Measurements from ENCODE around the gene PIK3IP1.

The PIK3IP1 gene

DNA sequence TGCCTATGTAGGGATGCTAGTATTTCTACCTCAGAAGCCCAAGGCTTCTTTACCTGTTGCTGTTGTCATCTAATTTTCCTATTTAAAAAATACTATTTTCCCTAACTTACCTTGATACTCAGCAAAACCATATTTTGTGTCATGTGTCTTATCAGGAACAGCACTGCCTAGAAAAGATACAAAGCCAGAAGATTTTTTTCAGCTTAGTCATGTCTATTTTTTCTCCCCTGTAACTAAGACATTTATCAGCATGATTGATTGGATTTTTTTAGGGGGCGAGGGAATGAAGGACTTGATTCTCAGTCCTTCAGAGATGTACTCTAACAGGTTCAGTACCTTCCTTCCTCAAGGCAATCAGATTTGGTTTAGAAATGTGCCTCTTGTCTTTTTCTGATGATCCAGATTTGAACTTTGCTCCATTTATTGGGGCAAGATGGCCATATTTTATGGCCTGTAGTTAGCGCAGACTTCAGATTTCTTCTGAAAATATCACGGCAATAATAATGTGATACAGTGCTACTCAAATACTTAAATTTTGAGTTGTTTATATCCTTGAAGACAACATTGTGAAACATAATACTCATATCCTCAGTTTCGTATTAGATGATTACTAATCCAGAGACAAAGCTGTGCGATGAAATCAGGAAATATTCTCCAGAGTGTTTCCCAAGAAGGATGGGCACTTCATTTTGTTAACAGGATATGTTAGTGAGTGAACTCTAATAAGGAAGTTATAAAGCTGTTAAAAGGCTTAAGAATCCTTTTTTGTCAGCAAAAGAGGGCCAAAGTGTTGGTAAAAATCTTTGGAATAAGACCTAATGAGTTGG is 3.8 kb upstream of the PIK3IP1 start:
- H3K4me3 Mint-ChIP-seq, result peak overlapping the region; percentile 51
- DNase-seq (ENCODE audit: low spot score in 2 of 2) (no peak), ATAC-seq (replicated peaks; ENCODE audit: extremely low read depth, poor library complexity, severe bottlenecking) (no peak)
- no peak overlapping the region for H3K27ac Mint-ChIP-seq (ENCODE audit: low read depth)
- peaks cover 42% of the 10 kb centered on the region for H3K4me1 Mint-ChIP-seq
- no peaks in the 10 kb centered on the region for H3K9me3 Mint-ChIP-seq
- peaks cover 19% of the 10 kb centered on the region for H3K36me3 Mint-ChIP-seq (ENCODE audit: insufficient read depth)
- H3K27me3 Mint-ChIP-seq, result no peaks in the 10 kb centered on the region

DNA sequence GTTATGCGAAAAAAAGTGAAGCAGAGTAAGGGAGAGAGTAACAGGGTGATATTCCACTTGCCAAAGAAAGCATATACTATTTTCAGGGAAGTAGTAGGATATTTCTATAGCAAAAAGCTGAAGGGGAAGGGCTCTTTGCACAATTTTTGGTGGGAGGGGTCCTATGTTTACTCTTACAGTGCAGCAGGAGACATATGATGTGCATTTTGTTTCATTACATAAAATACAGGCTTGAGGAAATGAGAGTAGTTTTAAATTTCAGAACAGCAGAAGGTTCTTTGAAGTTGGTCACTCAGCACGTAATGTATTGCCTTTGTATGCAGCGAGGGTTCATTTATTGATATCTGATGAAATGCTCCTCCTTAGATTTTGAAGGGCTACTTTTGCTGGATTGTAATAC is 3.1 kb upstream of the PIK3IP1 start:
- Mint-ChIP-seq H3K9me3 (no peaks in the 10 kb centered on the region), H3K36me3 (ENCODE audit: insufficient read depth) (peaks cover 26% of the 10 kb centered on the region), H3K4me3 (peak overlapping the region; percentile 51), H3K4me1 (peaks cover 41% of the 10 kb centered on the region), H3K27me3 (no peaks in the 10 kb centered on the region), H3K27ac (ENCODE audit: low read depth) (no peak overlapping the region)
- DNase-seq (ENCODE audit: low spot score in 2 of 2), result no peak
- no peak for ATAC-seq (replicated peaks; ENCODE audit: extremely low read depth, poor library complexity, severe bottlenecking)

DNA sequence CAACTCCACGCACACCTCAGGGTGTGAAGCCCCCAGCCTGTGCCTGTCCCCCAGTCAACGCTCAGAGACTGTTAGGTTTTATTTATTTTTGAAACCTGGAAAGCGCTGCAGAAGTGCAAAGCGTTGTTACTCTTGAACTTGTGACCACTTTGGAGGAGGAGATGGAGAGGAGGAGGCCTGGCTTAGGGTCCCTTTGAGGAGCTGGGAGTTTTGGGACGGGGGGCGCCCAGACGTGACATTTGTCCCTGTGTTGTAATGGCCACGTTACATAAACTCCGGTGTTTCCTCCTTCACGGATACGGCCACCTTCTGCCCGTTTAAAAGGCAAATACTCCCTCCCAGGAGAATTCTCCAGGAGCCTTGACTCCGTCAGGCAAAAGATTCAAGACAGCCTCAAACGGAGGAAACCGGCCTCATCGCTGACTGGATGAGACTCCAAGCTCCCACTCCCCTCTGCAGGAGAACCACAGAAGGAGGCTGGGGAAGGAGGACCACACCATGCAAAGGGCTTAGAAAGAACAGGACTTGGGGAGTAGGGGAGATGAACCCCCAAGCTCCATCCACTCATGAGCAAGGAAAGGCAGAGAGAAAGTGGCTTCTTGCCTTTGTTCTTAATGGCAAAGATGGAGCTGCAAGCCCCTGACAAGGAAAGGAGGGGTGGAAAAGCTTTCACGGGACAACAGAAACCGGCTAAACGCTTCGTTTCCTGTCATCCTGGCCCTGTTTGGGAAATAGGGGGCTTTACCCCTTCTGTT is 630 bp downstream of the PIK3IP1 start:
- Mint-ChIP-seq H3K4me3 (peak overlapping the region; percentile 97), H3K27me3 (no peaks in the 10 kb centered on the region), H3K4me1 (peaks cover 58% of the 10 kb centered on the region), H3K9me3 (no peaks in the 10 kb centered on the region), H3K27ac (ENCODE audit: low read depth) (peak overlapping the region; percentile 100), H3K36me3 (ENCODE audit: insufficient read depth) (peaks cover 60% of the 10 kb centered on the region)
- DNase-seq (ENCODE audit: low spot score in 2 of 2) (peak in 1 of 2 donors; percentile 31), ATAC-seq (replicated peaks; ENCODE audit: extremely low read depth, poor library complexity, severe bottlenecking) (no peak)

DNA sequence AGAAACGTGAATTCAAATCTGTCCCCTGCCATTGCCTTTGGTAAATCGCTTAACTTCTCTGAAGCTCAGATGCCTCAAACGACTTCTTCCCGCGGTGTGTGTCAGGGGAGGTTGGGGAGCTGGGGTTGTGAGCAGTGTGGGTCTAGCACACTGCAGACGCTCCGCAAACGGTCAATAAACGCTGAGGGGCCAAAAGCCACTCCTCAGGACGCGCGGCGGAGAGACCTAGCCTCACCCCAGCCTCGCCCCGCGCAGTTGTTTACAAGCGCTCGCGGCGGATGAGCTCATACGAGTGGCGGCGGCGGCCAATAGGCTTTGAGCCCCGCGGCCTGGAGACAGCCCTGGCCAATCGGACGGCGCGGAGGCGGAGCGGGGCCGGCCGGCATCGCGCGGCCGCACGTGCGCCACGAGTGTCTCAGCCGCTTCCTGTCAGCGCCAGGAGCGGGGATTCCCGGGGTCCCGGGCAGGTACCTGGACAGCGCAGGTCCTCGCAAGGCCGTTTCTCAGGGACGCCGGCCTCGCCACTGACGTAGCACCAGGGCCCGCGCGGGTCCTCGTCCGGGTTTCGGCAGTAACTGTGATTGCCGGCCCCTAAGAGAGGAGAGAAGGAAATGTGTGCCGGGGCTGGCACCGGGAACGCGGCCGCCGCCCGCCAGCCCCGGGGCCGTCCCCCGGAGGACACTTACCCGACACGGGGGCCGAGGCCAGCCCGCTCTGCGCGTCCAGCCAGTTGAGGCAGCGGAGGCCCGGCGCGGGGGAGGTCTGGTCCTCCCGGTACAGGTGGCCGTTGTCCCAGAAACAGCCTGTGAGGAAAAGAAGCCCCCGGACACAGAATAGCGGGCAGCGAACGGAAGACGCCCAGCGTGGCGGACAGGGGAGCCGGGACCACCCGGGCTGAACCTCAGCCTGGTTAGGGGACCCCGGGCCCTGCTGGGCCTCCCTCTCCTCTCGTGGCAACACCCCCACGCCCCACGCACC is 1.5 kb downstream of the PIK3IP1 start:
- H3K27me3 Mint-ChIP-seq, result no peaks in the 10 kb centered on the region
- peak overlapping the region; percentile 100 for H3K27ac Mint-ChIP-seq (ENCODE audit: low read depth)
- DNase-seq (ENCODE audit: low spot score in 2 of 2), result peak; percentile 92 to 97
- peaks cover 58% of the 10 kb centered on the region for H3K4me1 Mint-ChIP-seq
- H3K9me3 Mint-ChIP-seq, result no peaks in the 10 kb centered on the region
- H3K4me3 Mint-ChIP-seq, result peak overlapping the region; percentile 97
- H3K36me3 Mint-ChIP-seq (ENCODE audit: insufficient read depth), result peaks cover 69% of the 10 kb centered on the region
- ATAC-seq (replicated peaks; ENCODE audit: extremely low read depth, poor library complexity, severe bottlenecking), result peak; percentile 82

DNA sequence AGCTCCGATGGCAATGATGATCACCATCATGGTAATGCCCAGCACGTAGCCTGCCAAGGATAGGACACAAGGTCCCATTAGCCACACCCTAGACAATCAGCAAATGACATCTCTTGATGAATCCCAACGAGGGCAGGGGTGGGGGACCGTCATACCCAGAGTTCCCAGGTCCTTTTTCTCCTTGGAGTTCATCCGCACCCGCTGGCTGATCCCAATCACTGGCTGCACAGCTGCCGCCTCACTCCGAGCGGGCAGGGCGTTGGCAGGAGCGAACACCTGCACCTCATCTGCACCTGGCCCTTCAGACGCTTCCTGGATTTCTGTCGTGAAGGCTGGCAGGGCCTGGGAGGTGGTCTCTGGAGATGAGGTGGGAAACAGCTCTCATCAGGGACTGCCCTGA is 2.9 kb downstream of the PIK3IP1 start:
- peak overlapping the region; percentile 100 for H3K27ac Mint-ChIP-seq (ENCODE audit: low read depth)
- peak overlapping the region; percentile 97 for H3K4me3 Mint-ChIP-seq
- H3K27me3 Mint-ChIP-seq, result no peaks in the 10 kb centered on the region
- DNase-seq (ENCODE audit: low spot score in 2 of 2), result no peak
- H3K4me1 Mint-ChIP-seq, result peaks cover 66% of the 10 kb centered on the region
- ATAC-seq (replicated peaks; ENCODE audit: extremely low read depth, poor library complexity, severe bottlenecking), result no peak
- H3K36me3 Mint-ChIP-seq (ENCODE audit: insufficient read depth), result peaks cover 83% of the 10 kb centered on the region
- H3K9me3 Mint-ChIP-seq, result no peaks in the 10 kb centered on the region

DNA sequence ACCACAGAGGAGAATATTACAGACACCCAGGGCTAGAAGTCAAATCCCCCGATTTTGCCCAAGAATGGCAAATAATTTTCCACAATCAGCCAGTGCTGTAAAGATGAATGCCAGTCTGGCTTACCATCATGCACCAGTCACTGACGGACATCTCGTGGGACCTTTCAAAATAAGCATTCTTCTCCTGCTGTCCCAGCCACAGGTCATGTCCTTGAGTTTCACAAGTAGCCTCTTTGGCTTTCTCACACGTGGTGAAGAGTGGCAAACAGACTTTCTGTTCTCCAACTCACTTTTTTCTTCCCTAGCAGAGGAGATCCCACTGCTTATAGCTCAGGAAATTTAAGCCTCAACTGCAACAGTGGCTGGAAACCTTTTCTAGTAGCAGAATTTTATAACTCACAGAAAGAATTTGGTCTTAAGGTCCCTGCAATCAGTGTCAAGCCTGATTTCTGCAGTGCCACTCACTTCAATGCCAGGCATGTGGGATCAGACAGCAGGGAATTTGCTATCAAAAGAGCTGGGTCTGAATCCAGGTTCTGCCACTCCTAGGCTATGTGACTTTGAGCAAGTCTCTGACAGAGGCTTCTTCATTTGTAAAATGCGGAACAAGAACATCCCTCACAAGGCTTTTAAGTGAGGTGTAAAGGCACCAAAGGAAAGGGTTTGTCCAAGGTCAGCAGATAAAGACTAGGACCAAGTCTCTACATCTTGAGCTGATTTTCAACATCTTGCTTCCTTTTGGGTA is 3.6 kb downstream of the PIK3IP1 start:
- peaks cover 89% of the 10 kb centered on the region for H3K36me3 Mint-ChIP-seq (ENCODE audit: insufficient read depth)
- DNase-seq (ENCODE audit: low spot score in 2 of 2), result no peak
- H3K27me3 Mint-ChIP-seq, result no peaks in the 10 kb centered on the region
- ATAC-seq (replicated peaks; ENCODE audit: extremely low read depth, poor library complexity, severe bottlenecking), result no peak
- H3K4me3 Mint-ChIP-seq, result peak overlapping the region; percentile 97
- H3K4me1 Mint-ChIP-seq, result peaks cover 64% of the 10 kb centered on the region
- peak overlapping the region; percentile 100 for H3K27ac Mint-ChIP-seq (ENCODE audit: low read depth)
- no peaks in the 10 kb centered on the region for H3K9me3 Mint-ChIP-seq

DNA sequence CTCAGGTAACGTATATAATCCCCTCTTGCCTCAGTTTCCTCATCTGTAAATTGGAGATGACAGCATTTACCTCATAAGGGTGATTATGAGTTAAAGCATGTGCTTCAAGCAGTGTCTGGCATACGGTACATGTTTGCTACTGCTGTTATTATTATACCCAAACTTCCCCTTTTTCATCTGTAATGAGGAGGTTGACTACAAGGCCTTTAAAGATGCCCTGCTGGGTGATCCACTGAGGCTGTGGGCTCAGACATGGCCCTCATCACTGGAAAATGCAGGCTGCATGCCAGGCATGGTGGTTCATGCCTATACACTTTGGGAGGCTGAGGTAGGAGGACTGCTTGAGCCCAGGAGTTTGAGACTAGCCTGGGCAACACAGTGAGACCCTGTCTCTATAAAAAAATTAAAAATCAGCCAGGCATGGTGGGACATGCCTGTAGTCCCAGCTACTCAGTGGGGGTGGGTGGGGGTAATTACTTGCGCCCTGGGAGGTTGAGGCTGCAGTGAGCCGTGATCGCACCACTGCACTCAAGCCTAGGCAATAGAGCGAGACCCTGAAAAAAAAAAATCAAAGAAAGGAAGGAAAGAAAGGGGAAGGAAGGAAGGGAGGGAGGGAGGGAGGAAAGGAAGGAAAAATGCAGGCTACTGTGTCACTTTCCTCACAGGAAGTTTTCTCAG is 4.3 kb downstream of the PIK3IP1 start:
- DNase-seq (ENCODE audit: low spot score in 2 of 2) (no peak), ATAC-seq (replicated peaks; ENCODE audit: extremely low read depth, poor library complexity, severe bottlenecking) (no peak)
- Mint-ChIP-seq H3K27ac (ENCODE audit: low read depth) (peak overlapping the region; percentile 100), H3K36me3 (ENCODE audit: insufficient read depth) (peaks cover 96% of the 10 kb centered on the region), H3K4me1 (peaks cover 64% of the 10 kb centered on the region), H3K4me3 (peak overlapping the region; percentile 97), H3K9me3 (no peaks in the 10 kb centered on the region), H3K27me3 (no peaks in the 10 kb centered on the region)

GRCh38 chr22:31286360-31287255 is 5.7 kb downstream of the PIK3IP1 start:
- ATAC-seq (replicated peaks; ENCODE audit: extremely low read depth, poor library complexity, severe bottlenecking) (peak; percentile 34), DNase-seq (ENCODE audit: low spot score in 2 of 2) (peak; percentile 40 to 60)
- H3K36me3 Mint-ChIP-seq (ENCODE audit: insufficient read depth), result peaks cover 96% of the 10 kb centered on the region
- H3K4me3 Mint-ChIP-seq, result peak overlapping the region; percentile 97
- no peaks in the 10 kb centered on the region for H3K27me3 Mint-ChIP-seq
- peak overlapping the region; percentile 100 for H3K27ac Mint-ChIP-seq (ENCODE audit: low read depth)
- no peaks in the 10 kb centered on the region for H3K9me3 Mint-ChIP-seq
- peaks cover 63% of the 10 kb centered on the region for H3K4me1 Mint-ChIP-seq

- Mint-ChIP-seq H3K9me3 (no peaks in the 10 kb centered on the region), H3K27me3 (no peaks in the 10 kb centered on the region), H3K27ac (ENCODE audit: low read depth) (peak overlapping the region; percentile 100), H3K4me3 (peak overlapping the region; percentile 97), H3K4me1 (peaks cover 62% of the 10 kb centered on the region), H3K36me3 (ENCODE audit: insufficient read depth) (peaks cover 94% of the 10 kb centered on the region)
- ATAC-seq (replicated peaks; ENCODE audit: extremely low read depth, poor library complexity, severe bottlenecking), result no peak
- no peak for DNase-seq (ENCODE audit: low spot score in 2 of 2)
Observed at GRCh38 chr22:31284281-31285155, 7.8 kb downstream of the PIK3IP1 start.

All from central memory CD8-positive, alpha-beta T cell (primary cell).